Gastroesophageal sphincter (tissue), 3 donors: ENCODE data around the gene ITGB1BP1.

Experiments used
- POLR2A ChIP-seq, 2 donors: fragments of 450-650 bp; IDR thresholded peaks; one replicate each; pipeline ENCODE4 v1.6.1; 2017; ENCODE audit warnings: antibody characterized with exemption in 2 of 2, mild to moderate bottlenecking in 2 of 2, moderate library complexity in 1 of 2
- TF ChIP-seq, protein P1 (sequence below), 4 experiments: fragments of 200-600 bp in 2 of 4; fragments of 450-650 bp in 2 of 4; sonication (generic) in 1 of 4; IDR thresholded peaks; one replicate each; pipeline ENCODE4 v1.5.1; 2017 to 2019; ENCODE audit warnings: antibody characterized with exemption in 4 of 4, mild to moderate bottlenecking in 2 of 4, moderate library complexity in 2 of 4

DNA sequence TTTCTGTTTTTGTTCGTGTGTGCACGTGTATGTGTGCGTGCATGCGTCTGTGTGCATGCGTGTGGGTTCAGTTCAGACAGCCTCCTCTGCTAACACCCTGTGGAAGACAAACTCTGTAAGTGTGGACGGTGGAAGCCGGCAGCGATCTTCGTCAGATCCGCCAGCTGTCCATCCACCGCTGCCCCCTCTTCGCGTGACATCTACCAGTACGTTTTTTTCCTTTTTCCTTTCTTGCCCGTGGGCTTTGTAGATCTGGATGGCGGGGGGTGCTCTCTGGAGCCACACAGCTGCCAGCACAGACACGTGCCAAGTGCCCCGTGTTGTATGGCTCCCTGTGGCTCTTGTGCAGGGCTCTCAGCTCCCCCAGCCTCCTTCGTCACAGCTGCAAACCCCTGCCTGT lies 32.3 kb downstream of the ITGB1BP1 start:
- TF ChIP-seq, protein P1, sequence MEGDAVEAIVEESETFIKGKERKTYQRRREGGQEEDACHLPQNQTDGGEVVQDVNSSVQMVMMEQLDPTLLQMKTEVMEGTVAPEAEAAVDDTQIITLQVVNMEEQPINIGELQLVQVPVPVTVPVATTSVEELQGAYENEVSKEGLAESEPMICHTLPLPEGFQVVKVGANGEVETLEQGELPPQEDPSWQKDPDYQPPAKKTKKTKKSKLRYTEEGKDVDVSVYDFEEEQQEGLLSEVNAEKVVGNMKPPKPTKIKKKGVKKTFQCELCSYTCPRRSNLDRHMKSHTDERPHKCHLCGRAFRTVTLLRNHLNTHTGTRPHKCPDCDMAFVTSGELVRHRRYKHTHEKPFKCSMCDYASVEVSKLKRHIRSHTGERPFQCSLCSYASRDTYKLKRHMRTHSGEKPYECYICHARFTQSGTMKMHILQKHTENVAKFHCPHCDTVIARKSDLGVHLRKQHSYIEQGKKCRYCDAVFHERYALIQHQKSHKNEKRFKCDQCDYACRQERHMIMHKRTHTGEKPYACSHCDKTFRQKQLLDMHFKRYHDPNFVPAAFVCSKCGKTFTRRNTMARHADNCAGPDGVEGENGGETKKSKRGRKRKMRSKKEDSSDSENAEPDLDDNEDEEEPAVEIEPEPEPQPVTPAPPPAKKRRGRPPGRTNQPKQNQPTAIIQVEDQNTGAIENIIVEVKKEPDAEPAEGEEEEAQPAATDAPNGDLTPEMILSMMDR (IDR thresholded peaks at IDR 0.05), result no peak
- TF ChIP-seq POLR2A (IDR thresholded peaks at IDR 0.05), result no peak
